ENCODE data around the gene PTPRC. TPM values are rescaled to one million over a fixed set of nuclear protein-coding genes. Genes with fewer than 3 reads are reported as not detected.

The PTPRC gene
- polyA plus RNA-seq, 1 donor (not counting 4 experiments of a cell fraction or from before 2014, with no cell fraction given): not detected

GRCh38 chr1:198595765-198596164 lies 43.1 kb upstream of the PTPRC start:
- no peak overlapping the region for H2AFZ ChIP-seq (ENCODE audit: control insufficient read depth, low read length)

GRCh38 chr1:198597690-198598430 lies 41.0 kb upstream of the PTPRC start:
- Histone ChIP-seq H3K9me1 (ENCODE audit: control insufficient read depth, extremely low read depth, insufficient read depth, low read length) (no peaks in the 10 kb centered on the region), H2AFZ (ENCODE audit: control insufficient read depth, low read length) (no peak overlapping the region), H3K9ac (ENCODE audit: control insufficient read depth, extremely low read depth, insufficient read depth, low read length) (no peak overlapping the region), H3K4me3 (ENCODE audit: control insufficient read depth in 2 of 3, extremely low read depth in 1 of 3, insufficient read depth in 2 of 3, low read depth in 1 of 3, low read length in 3 of 3) (no peak overlapping the region), H3K27me3 (ENCODE audit: control insufficient read depth, extremely low read depth, insufficient read depth, low read length) (no peaks in the 10 kb centered on the region), H3K4me1 (ENCODE audit: control insufficient read depth, extremely low read depth, insufficient read depth, low read length) (no peaks in the 10 kb centered on the region), H3K9me3 (ENCODE audit: control insufficient read depth, low read depth, low read length) (no peaks in the 10 kb centered on the region), H3K79me2 (ENCODE audit: control insufficient read depth, insufficient read depth, low read length) (no peaks in the 10 kb centered on the region), H3K4me2 (ENCODE audit: control insufficient read depth, extremely low read depth, insufficient read depth, low read depth, low read length) (no peak overlapping the region), H3K36me3 (ENCODE audit: control insufficient read depth in 2 of 2, extremely low read depth in 1 of 2, insufficient read depth in 2 of 2, low read length in 2 of 2) (no peaks in the 10 kb centered on the region), H3K27ac (ENCODE audit: control insufficient read depth, insufficient read depth, low read length) (no peak overlapping the region), H4K20me1 (ENCODE audit: control insufficient read depth, extremely low read depth, insufficient read depth, low read length) (no peaks in the 10 kb centered on the region)
- no peak for FAIRE-seq
- TF ChIP-seq CTCF (optimal IDR thresholded peaks at IDR 0.05 in 1 of 3, IDR thresholded peaks at IDR 0.05 in 1 of 3, conservative IDR thresholded peaks at IDR 0.05 in 1 of 3; ENCODE audit: extremely low read depth in 1 of 3, insufficient read depth in 2 of 3, low read length in 3 of 3) (no peak), EZH2 (IDR thresholded peaks at IDR 0.05; ENCODE audit: low read length) (no peak)
- no peak for DNase-seq (ENCODE audit: low read depth, low spot score)
- dilution Hi-C loops (cut with MboI; ENCODE audit: extremely low pct_ligation_motif_present, low sequenced_read_pairs): no loop called here

More at GRCh38 chr1:198595765-198596164, 43.1 kb upstream of the PTPRC start:
- dilution Hi-C loops (cut with MboI; ENCODE audit: extremely low pct_ligation_motif_present, low sequenced_read_pairs): no loop called here
- Histone ChIP-seq H3K36me3 (ENCODE audit: control insufficient read depth in 2 of 2, extremely low read depth in 1 of 2, insufficient read depth in 2 of 2, low read length in 2 of 2) (no peaks in the 10 kb centered on the region), H3K9me3 (ENCODE audit: control insufficient read depth, low read depth, low read length) (no peaks in the 10 kb centered on the region), H3K9me1 (ENCODE audit: control insufficient read depth, extremely low read depth, insufficient read depth, low read length) (no peaks in the 10 kb centered on the region), H3K4me1 (ENCODE audit: control insufficient read depth, extremely low read depth, insufficient read depth, low read length) (no peaks in the 10 kb centered on the region), H3K27me3 (ENCODE audit: control insufficient read depth, extremely low read depth, insufficient read depth, low read length) (no peaks in the 10 kb centered on the region), H3K9ac (ENCODE audit: control insufficient read depth, extremely low read depth, insufficient read depth, low read length) (no peak overlapping the region), H3K27ac (ENCODE audit: control insufficient read depth, insufficient read depth, low read length) (no peak overlapping the region), H4K20me1 (ENCODE audit: control insufficient read depth, extremely low read depth, insufficient read depth, low read length) (no peaks in the 10 kb centered on the region), H3K79me2 (ENCODE audit: control insufficient read depth, insufficient read depth, low read length) (no peaks in the 10 kb centered on the region), H3K4me2 (ENCODE audit: control insufficient read depth, extremely low read depth, insufficient read depth, low read depth, low read length) (no peak overlapping the region), H3K4me3 (ENCODE audit: control insufficient read depth in 2 of 3, extremely low read depth in 1 of 3, insufficient read depth in 2 of 3, low read depth in 1 of 3, low read length in 3 of 3) (no peak overlapping the region)
- DNase-seq (ENCODE audit: low read depth, low spot score) (no peak), FAIRE-seq (no peak)
- TF ChIP-seq CTCF (optimal IDR thresholded peaks at IDR 0.05 in 1 of 3, IDR thresholded peaks at IDR 0.05 in 1 of 3, conservative IDR thresholded peaks at IDR 0.05 in 1 of 3; ENCODE audit: extremely low read depth in 1 of 3, insufficient read depth in 2 of 3, low read length in 3 of 3) (no peak), EZH2 (IDR thresholded peaks at IDR 0.05; ENCODE audit: low read length) (no peak)

All from keratinocyte (primary cell).